Mucosa of stomach (tissue), 1 donor: ENCODE results near the gene ATP5ME.
"Not testable (repeated sequence)": the region's sequence is repeated elsewhere in the genome, so short reads cannot be mapped to it uniquely, and the experiment has no call there.

Source experiments
- H3K27me3 ChIP-seq: one replicate; pipeline ENCODE4 v1.7.0; 2013; ENCODE audit warnings: mild to moderate bottlenecking, low read length; ENCODE audit not compliant: control insufficient read depth, insufficient read depth
- H3K36me3 ChIP-seq: one replicate; pipeline ENCODE4 v1.7.0; 2013; ENCODE audit warnings: low read length; ENCODE audit not compliant: control insufficient read depth, insufficient read depth
- H3K4me1 ChIP-seq: one replicate; pipeline ENCODE4 v1.7.0; 2013; ENCODE audit warnings: mild to moderate bottlenecking, low read length; ENCODE audit not compliant: control insufficient read depth, insufficient read depth
- H3K4me3 ChIP-seq: one replicate; pipeline ENCODE4 v1.7.0; 2013; ENCODE audit warnings: low read length
- H3K9ac ChIP-seq: one replicate; pipeline ENCODE4 v1.7.0; 2013; ENCODE audit warnings: mild to moderate bottlenecking, low read length, moderate library complexity
- H3K9me3 ChIP-seq: one replicate; pipeline ENCODE4 v1.7.0; 2013; ENCODE audit warnings: mild to moderate bottlenecking, low read length, moderate library complexity; ENCODE audit not compliant: control insufficient read depth
- donor health status: Pancreatic carcinoma.

Gene ATP5ME

DNA sequence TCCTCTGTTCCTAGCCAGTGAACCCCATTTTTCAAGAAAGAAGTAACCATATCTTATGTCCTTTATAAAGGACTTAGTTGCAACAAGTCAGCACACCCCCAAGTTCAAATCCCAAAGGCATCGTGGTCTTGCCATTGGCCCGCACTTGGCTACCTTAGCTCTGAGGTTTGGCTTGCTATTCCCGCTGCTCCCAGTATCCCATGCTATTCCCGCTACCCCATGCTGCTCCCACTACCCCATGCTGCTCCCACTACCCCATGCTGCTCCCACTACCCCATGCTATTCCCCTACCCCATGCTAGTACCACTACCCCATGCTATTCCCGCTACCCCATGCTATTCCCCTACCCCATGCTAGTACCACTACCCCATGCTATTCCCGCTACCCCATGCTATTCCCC, 5.9 kb downstream of the ATP5ME start:
- not testable (repeated sequence) for H3K4me1 ChIP-seq, H3K27me3 ChIP-seq, H3K36me3 ChIP-seq, H3K9me3 ChIP-seq, H3K9ac ChIP-seq, H3K4me3 ChIP-seq

DNA sequence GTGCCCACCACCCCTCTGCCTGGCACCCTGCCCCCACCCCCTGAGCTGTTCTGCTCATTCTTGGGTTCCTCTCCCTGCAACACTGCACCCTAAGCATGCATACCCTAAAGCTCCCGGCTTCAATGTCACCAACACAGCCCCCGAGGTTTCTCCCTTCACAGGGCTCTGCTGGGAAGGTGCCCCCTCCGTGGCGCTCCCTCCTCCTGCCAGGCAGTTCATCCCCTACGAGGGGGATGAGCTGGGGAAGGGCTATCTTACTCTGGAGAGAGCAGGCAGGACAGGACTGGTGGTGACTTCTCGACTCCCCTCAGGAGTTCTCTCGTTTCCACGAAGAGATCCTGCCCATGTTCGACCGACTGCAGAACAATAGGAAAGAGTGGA, 6.5 kb downstream of the ATP5ME start:
- Histone ChIP-seq H3K27me3 (peaks cover 10% of the 10 kb centered on the region), H3K36me3 (no peaks in the 10 kb centered on the region), H3K4me1 (peaks cover 3% of the 10 kb centered on the region), H3K9ac (no peak overlapping the region), H3K9me3 (no peaks in the 10 kb centered on the region), H3K4me3 (no peak overlapping the region)

DNA sequence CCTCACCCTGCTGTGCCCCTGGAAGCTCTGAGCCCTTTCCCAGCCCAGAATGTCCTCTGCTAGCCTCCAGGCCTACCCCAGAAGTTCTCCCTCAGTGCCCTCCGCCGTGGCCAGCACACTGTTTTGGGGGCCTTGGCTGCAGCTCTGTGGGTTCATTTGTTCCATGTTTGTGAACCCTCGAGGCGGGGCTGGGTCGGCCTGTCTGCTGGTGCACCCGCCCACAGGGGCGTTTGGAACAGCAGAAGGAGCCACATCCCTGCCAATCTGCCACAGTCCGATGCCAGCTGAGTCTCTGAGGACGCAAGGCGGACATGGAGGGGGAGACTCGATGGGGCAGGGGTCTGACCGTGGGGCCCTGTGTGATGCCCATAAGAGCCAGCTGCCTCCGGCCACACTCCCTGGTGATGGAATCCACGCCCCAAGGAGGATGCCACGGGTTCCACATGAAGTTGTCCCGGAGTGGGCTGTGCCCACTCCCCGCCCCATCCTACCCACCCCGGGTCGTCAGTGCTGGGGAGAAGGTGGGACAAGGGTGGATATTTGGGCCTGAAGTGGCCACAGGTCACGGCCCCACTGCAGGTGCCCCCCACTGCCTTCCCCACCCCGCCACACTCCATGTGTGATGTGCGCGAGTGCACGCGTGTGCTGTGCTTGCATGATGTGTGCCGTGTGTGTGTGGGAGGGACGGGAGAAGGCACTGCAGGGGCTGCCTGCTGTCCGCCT, 7.1 kb downstream of the ATP5ME start:
- Histone ChIP-seq H3K9me3 (no peaks in the 10 kb centered on the region), H3K9ac (no peak overlapping the region), H3K4me3 (no peak overlapping the region), H3K4me1 (peaks cover 3% of the 10 kb centered on the region), H3K36me3 (no peaks in the 10 kb centered on the region), H3K27me3 (peaks cover 10% of the 10 kb centered on the region)

DNA sequence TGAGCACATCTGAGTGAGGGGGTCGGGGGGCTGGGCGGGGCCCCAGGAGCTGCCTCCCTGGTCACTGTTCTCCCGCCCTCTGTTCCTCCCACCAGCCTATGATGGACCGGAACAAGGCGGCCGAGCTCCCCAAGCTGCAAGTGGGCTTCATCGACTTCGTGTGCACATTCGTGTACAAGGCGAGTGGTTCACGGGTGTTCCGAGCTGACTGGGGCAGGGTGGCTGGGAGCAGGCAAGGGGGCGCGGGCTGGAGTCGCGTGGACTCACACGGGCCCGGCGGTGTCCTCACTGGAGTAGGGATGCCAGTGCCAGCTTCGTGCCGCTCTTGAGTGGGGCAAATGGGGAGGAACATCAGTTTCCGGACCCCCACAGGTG, 7.7 kb downstream of the ATP5ME start:
- H3K9ac ChIP-seq = no peak overlapping the region
- H3K9me3 ChIP-seq = no peaks in the 10 kb centered on the region
- no peaks in the 10 kb centered on the region for H3K36me3 ChIP-seq
- peaks cover 3% of the 10 kb centered on the region for H3K4me1 ChIP-seq
- H3K4me3 ChIP-seq = no peak overlapping the region
- peaks cover 10% of the 10 kb centered on the region for H3K27me3 ChIP-seq

DNA sequence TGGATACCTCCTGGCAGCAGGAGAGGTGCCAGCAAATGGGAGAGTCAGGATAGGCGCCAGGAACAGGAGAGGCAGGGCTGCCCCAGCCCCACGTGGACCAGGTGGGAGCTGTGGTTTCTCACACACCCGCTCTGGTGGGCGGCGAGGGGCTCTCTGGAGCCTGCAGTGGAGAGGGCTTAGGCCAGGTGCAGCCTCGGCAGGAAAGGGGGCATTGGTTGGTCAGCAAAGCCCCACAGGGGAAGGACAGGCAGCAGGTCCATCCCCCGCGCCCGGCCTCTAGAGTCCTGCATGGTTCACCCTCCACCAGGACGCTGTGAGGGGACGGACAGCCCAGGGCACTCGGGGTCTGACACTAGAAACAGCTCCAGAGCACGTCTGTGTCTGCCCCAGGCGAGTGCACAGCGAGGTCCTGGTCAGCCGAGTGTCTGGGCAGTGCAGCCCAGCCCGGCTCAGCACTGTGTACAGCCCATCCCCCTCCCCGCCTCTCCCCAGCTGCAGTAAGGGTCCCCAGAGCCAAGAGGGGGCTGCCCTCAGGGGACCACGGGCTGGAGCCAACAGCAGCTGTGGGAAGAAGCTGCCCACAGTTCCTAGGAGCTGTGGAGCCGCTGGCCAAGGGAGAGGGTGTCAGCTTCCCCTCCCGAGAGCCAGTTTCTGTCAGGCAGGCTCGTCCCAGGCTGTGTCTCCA, 8.2 kb downstream of the ATP5ME start:
- Histone ChIP-seq H3K9me3 (no peaks in the 10 kb centered on the region), H3K4me1 (peaks cover 3% of the 10 kb centered on the region), H3K36me3 (no peaks in the 10 kb centered on the region), H3K27me3 (peaks cover 10% of the 10 kb centered on the region), H3K9ac (no peak overlapping the region), H3K4me3 (no peak overlapping the region)

DNA sequence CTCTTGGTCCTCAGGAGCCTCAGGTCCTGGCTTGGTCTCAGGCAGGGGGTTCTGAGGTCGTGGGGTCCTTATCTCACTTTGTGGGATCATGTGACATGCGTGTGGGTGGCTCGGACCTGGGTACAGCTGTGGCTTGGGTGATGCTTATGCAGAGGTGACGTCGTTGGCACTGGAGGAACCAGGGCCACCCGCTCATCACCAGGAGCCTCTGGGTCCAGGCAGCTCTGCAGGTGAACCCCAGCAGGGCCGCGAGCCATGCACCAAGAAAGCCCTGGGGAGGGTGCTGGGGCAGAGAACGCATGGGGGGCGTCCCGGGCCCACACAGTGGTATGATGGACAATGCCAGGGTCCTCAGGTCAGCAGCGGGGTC, 8.7 kb downstream of the ATP5ME start:
- no peak overlapping the region for H3K9ac ChIP-seq
- no peaks in the 10 kb centered on the region for H3K36me3 ChIP-seq
- no peak overlapping the region for H3K4me3 ChIP-seq
- H3K27me3 ChIP-seq = peaks cover 10% of the 10 kb centered on the region
- no peaks in the 10 kb centered on the region for H3K9me3 ChIP-seq
- H3K4me1 ChIP-seq = peaks cover 3% of the 10 kb centered on the region

DNA sequence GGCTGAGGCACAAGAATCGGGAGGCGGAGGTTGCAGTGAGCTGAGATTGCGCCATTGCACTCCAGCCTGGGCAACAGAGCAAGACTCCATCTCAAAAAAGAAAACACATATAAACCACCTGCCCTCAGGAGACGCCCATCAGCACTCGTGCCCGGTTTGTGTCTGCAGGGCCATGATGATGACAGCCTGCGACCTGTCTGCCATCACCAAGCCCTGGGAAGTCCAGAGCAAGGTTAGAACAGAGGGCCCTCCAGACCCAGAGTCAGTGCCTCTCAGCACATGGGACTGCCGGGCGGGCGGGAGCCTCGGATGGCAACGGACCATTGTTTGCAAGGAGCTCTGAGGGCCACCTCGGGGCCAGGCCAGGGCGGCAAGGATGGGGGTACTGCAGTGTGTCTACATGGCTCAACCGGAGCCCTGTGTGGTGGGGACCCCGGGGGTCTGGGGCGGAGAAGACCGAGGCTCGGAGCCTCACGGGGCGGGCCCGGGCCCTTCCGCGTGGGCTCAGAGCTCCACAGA, 9.3 kb downstream of the ATP5ME start:
- peaks cover 3% of the 10 kb centered on the region for H3K4me1 ChIP-seq
- no peaks in the 10 kb centered on the region for H3K36me3 ChIP-seq
- H3K9ac ChIP-seq = no peak overlapping the region
- H3K27me3 ChIP-seq = peaks cover 10% of the 10 kb centered on the region
- no peak overlapping the region for H3K4me3 ChIP-seq
- H3K9me3 ChIP-seq = no peaks in the 10 kb centered on the region

DNA sequence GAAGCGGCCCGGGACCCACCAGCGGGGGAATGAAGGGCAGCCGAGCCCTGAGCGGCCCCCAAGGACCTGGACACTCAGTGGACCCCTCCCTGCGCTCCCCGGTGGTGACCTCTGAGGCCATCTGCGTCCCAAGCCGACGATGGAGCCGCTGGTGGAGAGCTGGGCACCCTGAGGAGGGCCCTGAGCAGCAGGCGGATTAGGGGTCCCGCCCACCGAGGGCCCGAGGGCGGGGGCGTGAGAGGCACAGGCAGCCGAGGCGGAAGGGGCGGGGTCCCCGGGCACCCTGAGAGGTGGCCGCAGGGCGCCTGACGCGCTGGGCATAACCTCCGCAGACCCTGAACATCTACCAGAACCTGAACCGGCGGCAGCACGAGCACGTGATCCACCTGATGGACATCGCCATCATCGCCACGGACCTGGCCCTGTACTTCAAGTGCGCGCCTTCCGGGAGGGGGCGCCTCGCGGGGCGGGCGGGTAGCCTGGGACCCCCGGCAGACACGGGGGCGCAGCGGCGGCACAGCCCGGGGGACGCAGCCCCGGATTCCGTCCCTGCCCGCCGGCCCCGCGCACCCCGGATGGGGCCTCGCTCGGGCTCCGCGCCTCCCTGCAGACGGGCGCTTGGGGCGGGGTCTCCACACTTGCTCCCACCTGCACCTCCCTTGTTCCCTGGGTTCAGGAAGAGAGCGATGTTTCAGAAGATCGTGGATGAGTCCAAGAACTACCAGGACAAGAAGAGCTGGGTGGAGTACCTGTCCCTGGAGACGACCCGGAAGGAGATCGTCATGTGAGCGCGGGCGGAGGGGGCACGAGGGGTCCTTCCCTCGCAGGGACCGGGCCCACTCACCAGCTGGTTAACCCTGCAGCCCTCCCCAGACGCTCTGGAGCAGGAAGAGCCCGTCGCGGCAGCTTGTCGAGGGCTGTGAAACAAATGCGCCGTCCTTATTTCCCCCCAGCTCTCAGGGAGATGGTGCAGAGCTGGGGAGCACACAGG, 10.3 kb downstream of the ATP5ME start:
- peaks cover 3% of the 10 kb centered on the region for H3K4me1 ChIP-seq
- H3K27me3 ChIP-seq = peaks cover 10% of the 10 kb centered on the region
- H3K36me3 ChIP-seq = no peaks in the 10 kb centered on the region
- H3K4me3 ChIP-seq = peak overlapping the region; percentile 14
- peak overlapping the region; percentile 78 for H3K9ac ChIP-seq
- H3K9me3 ChIP-seq = no peaks in the 10 kb centered on the region

DNA sequence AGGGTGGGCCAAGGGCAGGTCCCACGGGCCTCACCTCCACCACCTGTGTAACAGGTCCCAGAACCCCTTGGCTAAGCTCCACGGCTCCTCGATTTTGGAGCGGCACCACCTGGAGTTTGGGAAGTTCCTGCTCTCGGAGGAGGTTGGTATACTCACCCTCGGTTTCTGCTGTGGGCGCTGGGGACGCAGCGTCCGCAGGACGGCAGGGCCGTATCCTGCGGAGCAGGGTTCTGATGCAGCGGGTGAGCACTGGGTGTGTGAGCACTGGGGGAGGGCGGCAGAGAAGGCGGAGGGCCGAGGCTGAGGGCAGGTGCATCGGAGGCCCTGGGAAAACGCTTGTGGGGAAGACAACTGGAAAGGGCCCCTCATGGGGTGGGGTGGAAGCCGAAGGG, 11.0 kb downstream of the ATP5ME start:
- Histone ChIP-seq H3K36me3 (no peaks in the 10 kb centered on the region), H3K9me3 (no peaks in the 10 kb centered on the region), H3K4me1 (peaks cover 3% of the 10 kb centered on the region), H3K4me3 (no peak overlapping the region), H3K9ac (peak overlapping the region; percentile 78), H3K27me3 (peaks cover 10% of the 10 kb centered on the region)

DNA sequence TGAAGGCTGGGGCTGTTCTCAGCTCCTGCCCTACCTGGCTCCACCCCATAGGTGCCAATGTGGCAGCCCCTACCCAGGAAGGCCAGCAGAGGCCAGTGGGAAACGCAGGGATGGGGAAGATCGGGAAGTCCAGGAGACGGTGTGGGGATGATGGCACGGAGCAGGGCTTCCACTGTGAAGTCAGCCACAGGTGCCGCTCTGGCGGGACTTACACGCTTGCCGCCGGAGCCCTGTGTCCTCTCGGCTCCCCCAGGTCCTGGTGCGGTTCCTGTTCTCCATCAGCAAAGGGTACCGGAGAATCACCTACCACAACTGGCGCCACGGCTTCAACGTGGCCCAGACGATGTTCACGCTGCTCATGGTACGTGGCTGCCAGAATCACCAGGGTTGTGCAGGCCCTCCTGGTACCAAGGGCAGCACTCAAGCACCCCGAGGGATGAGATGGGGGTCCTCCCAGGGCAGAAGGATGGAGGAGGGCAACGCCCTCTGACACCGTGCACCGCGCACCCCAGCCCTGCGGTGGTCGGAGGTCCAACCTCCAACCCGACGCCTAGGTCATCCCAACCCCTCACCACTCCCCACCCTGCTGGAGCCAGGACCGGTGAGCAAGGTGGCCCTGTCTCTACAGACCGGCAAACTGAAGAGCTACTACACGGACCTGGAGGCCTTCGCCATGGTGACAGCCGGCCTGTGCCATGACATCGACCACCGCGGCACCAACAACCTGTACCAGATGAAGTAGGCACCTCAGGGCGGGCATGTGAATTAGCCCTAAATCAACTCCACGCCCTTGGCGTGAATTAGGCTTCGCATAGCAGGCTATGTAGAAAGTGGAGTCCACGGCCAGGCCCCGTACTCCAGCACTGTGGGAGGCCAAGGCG, 12.0 kb downstream of the ATP5ME start:
- Histone ChIP-seq H3K36me3 (no peaks in the 10 kb centered on the region), H3K4me3 (no peak overlapping the region), H3K9me3 (no peaks in the 10 kb centered on the region), H3K27me3 (peaks cover 10% of the 10 kb centered on the region), H3K4me1 (peaks cover 3% of the 10 kb centered on the region), H3K9ac (no peak overlapping the region)

DNA sequence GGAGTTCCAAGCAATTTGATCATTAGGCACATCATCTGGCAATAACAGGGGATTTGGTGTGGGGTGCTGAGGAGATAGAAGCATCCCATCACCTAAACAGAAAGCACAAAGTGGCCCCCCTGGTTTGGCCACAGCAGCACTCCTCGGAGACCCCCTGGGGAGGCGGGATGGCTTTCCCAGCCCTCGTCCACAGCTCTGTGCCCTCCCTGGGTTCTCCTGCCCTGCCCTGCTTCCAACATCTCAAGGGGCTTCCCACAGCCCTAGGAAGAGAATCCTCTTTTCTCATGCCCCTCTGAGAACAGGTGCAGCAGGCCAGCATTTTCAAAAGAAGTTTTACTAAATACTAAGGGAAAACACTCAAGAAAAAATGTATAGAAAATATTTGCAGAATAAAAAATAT, 12.8 kb downstream of the ATP5ME start:
- no peak overlapping the region for H3K4me3 ChIP-seq
- H3K9ac ChIP-seq = no peak overlapping the region
- no peaks in the 10 kb centered on the region for H3K36me3 ChIP-seq
- no peaks in the 10 kb centered on the region for H3K9me3 ChIP-seq
- peaks cover 10% of the 10 kb centered on the region for H3K27me3 ChIP-seq
- peaks cover 3% of the 10 kb centered on the region for H3K4me1 ChIP-seq
